Endothelial cell of umbilical vein (primary cell): ENCODE measurements around the gene EPHA8.

ENCODE experiments used
- CTCF ChIP-seq, 2 donors: IDR thresholded peaks; 1 replicate in 1 of 2; 2 replicates in 1 of 2; pipeline ENCODE4 v1.5.1; 2011; ENCODE audit warnings: low read length in 2 of 2, mild to moderate bottlenecking in 2 of 2, moderate library complexity in 2 of 2, control low read depth in 1 of 2, inconsistent platforms in 1 of 2, low read depth in 1 of 2; ENCODE audit not compliant: insufficient read depth in 1 of 2; ENCODE audit errors: extremely low read depth in 1 of 2
- EZH2 ChIP-seq: IDR thresholded peaks from 2 replicates; pipeline ENCODE4 v1.6.1; 2012; ENCODE audit warnings: borderline replicate concordance, low read depth, mild to moderate bottlenecking, moderate library complexity, low read length, inconsistent platforms; ENCODE audit not compliant: severe bottlenecking
- FOS ChIP-seq: IDR thresholded peaks from 2 replicates; pipeline ENCODE4 v1.6.1; 2011; ENCODE audit warnings: mild to moderate bottlenecking, low read length, moderate library complexity, borderline replicate concordance; ENCODE audit not compliant: insufficient read depth
- POLR2A ChIP-seq: IDR thresholded peaks from 2 replicates; pipeline ENCODE4 v1.6.1; 2012; ENCODE audit warnings: low read depth, mild to moderate bottlenecking, control low read depth, low read length

GRCh38 chr1:22629886-22630285 lies 66.6 kb downstream of the EPHA8 start:
- TF ChIP-seq CTCF (IDR thresholded peaks at IDR 0.05; ENCODE audit: extremely low read depth in 1 of 2, insufficient read depth in 1 of 2, low read depth in 1 of 2, low read length in 2 of 2) (no peak), EZH2 (no peak), FOS (no peak), POLR2A (no peak)
